ENCODE results near the gene PTPRN2. TPM values are rescaled to one million over a fixed set of nuclear protein-coding genes. Genes with fewer than 3 reads are reported as not detected.
"Not testable (repeated sequence)": the region's sequence is repeated elsewhere in the genome, so short reads cannot be mapped to it uniquely, and the experiment has no call there.

Gene PTPRN2
- total and polyA plus RNA-seq, 8 donors, result 12.2 to 49.2 (median 31.8) TPM

GRCh38 chr7:158536871-158537515 lies 50.6 kb downstream of the PTPRN2 start:
- Histone ChIP-seq H3K27ac (peak overlapping the region in 1 of 4 donors; percentile 15), H3K4me1 (peaks cover 0 to 4% (median 0%) of the 10 kb centered on the region in 3 donors), H3K4me3 (no peak overlapping the region), H3K9me3 (no peaks in the 10 kb centered on the region), H3K27me3 (no peaks in the 10 kb centered on the region), H3K36me3 (no peaks in the 10 kb centered on the region)
- no peak for DNase-seq
- TF ChIP-seq, protein P1, sequence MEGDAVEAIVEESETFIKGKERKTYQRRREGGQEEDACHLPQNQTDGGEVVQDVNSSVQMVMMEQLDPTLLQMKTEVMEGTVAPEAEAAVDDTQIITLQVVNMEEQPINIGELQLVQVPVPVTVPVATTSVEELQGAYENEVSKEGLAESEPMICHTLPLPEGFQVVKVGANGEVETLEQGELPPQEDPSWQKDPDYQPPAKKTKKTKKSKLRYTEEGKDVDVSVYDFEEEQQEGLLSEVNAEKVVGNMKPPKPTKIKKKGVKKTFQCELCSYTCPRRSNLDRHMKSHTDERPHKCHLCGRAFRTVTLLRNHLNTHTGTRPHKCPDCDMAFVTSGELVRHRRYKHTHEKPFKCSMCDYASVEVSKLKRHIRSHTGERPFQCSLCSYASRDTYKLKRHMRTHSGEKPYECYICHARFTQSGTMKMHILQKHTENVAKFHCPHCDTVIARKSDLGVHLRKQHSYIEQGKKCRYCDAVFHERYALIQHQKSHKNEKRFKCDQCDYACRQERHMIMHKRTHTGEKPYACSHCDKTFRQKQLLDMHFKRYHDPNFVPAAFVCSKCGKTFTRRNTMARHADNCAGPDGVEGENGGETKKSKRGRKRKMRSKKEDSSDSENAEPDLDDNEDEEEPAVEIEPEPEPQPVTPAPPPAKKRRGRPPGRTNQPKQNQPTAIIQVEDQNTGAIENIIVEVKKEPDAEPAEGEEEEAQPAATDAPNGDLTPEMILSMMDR (IDR thresholded peaks at IDR 0.05), result no peak
- no peak for FAIRE-seq
- WGBS, 2 donors, result 68% methylated on average over 13 of the region's 13 CpGs
- intact Hi-C loops (cut with DNase I), result no loop called here
- ATAC-seq, result peak in 2 of 4 donors; percentile 46 to 53

- H3K27me3 ChIP-seq, result no peaks in the 10 kb centered on the region
- no peaks in the 10 kb centered on the region for H3K9me3 ChIP-seq
- H3K36me3 ChIP-seq, result no peaks in the 10 kb centered on the region
- H3K4me3 ChIP-seq, result no peak overlapping the region
- WGBS, 2 donors, result 46 to 51% methylated on average over 4 of the region's 4 CpGs
- DNase-seq (no peak), FAIRE-seq (no peak), ATAC-seq (peak in 1 of 4 donors; percentile 37)
- peaks cover 0 to 4% (median 0%) of the 10 kb centered on the region in 3 donors for H3K4me1 ChIP-seq
- TF ChIP-seq, protein P1 (IDR thresholded peaks at IDR 0.05), result no peak
- intact Hi-C loops (cut with DNase I), result no loop called here
- no peak overlapping the region for H3K27ac ChIP-seq
Measured at GRCh38 chr7:158535079-158535478, 52.5 kb downstream of the PTPRN2 start.

DNA sequence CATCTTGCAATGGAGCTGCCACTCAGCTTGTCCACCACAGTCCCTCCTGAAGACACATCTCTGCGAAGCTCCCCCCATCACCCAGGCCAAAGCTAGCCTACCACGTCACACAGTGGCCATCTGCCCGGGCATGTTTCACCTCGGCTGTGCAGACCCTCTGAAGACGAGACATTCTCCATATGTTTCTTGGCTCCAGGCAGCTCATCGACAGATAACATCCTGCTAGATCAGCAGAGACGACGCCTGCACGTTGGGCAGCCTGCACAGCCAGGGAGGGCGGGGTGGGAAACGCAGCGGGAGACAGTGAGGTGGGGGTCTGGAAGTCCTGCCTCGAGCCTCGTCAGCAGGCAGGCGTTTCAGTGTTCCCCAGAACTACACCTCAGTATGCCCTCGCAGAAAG lies 53.0 kb downstream of the PTPRN2 start:
- TF ChIP-seq, protein P1 (IDR thresholded peaks at IDR 0.05), result no peak
- H3K4me3 ChIP-seq, result no peak overlapping the region
- H3K36me3 ChIP-seq, result no peaks in the 10 kb centered on the region
- H3K4me1 ChIP-seq, result peaks cover 0 to 4% (median 0%) of the 10 kb centered on the region in 3 donors
- no peaks in the 10 kb centered on the region for H3K27me3 ChIP-seq
- 84 to 87% methylated on average over 16 of the region's 16 CpGs for WGBS, 2 donors
- H3K9me3 ChIP-seq, result no peaks in the 10 kb centered on the region
- intact Hi-C loops (cut with DNase I), result no loop called here
- ATAC-seq (no peak), FAIRE-seq (no peak), DNase-seq (no peak)
- no peak overlapping the region for H3K27ac ChIP-seq

DNA sequence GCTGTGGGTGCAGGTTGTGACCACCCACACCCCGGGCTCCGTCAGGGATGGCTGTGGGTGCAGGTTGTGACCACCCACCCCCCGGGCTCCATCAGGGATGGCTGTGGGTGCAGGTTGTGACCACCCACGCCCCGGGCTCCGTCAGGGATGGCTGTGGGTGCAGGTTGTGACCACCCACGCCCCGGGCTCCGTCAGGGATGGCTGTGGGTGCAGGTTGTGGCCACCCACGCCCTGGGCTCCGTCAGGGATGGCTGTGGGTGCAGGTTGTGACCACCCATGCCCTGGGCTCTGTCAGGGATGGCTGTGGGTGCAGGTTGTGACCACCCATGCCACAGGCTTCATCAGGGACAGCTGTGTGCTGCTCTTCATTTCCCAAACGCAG lies 53.5 kb downstream of the PTPRN2 start:
- DNase-seq; H3K27ac ChIP-seq; H3K4me3 ChIP-seq; intact Hi-C loops (cut with DNase I); H3K27me3 ChIP-seq; ATAC-seq; H3K36me3 ChIP-seq; H3K9me3 ChIP-seq; H3K4me1 ChIP-seq; FAIRE-seq: not testable (repeated sequence)
- 90 to 91% methylated on average over 9 to 12 of the region's 12 CpGs for WGBS, 2 donors

- no peak overlapping the region for H3K27ac ChIP-seq
- TF ChIP-seq, protein P1 (IDR thresholded peaks at IDR 0.05), result no peak
- DNase-seq, result no peak
- no peak for FAIRE-seq
- intact Hi-C loops (cut with DNase I), result no loop called here
- 92% methylated on average over 26 of the region's 26 CpGs for WGBS, 2 donors
- no peak overlapping the region for H3K4me3 ChIP-seq
- no peak for ATAC-seq
- no peaks in the 10 kb centered on the region for H3K9me3 ChIP-seq
- no peaks in the 10 kb centered on the region for H3K27me3 ChIP-seq
- H3K36me3 ChIP-seq, result no peaks in the 10 kb centered on the region
- peaks cover 0 to 4% (median 0%) of the 10 kb centered on the region in 3 donors for H3K4me1 ChIP-seq
Measured at GRCh38 chr7:158533386-158534133, 54.1 kb downstream of the PTPRN2 start.
